C4-2B (cell line): ENCODE measurements around the gene QSOX2.

Experiments
- CTCF ChIP-seq: fragments of 450-650 bp; conservative IDR thresholded peaks from 2 replicates; pipeline ENCODE4 v1.5.1; 2017; ENCODE audit warnings: mild to moderate bottlenecking
- ZFX ChIP-seq: fragments of 450-650 bp; IDR thresholded peaks from 2 replicates; pipeline ENCODE4 v1.6.1; 2017

- no peak for TF ChIP-seq CTCF
- TF ChIP-seq ZFX: no peak
Measured at GRCh38 chr9:136261686-136262430, 16.2 kb upstream of the QSOX2 start.
